Ovary (tissue), 3 donors: Measurements from ENCODE around the gene SCARB2.

ENCODE experiments used
- CTCF ChIP-seq, 3 donors: fragments of 450-650 bp in 2 of 3; fragments of 200-600 bp in 1 of 3; IDR thresholded peaks; one replicate each; pipeline versions ENCODE4 v1.5.1 to v1.8.0; 2016 to 2022; ENCODE audit warnings: antibody characterized with exemption in 3 of 3, mild to moderate bottlenecking in 1 of 3
- POLR2A ChIP-seq: fragments of 450-650 bp; IDR thresholded peaks from one replicate; pipeline ENCODE4 v1.6.1; 2017; ENCODE audit warnings: antibody characterized with exemption, mild to moderate bottlenecking, moderate library complexity
- donor health status: DM: no; HTN: no; CAD: no.

- no peak for TF ChIP-seq CTCF (IDR thresholded peaks at IDR 0.05)
- TF ChIP-seq POLR2A = no peak
These were observed 25.5 kb downstream of the SCARB2 start for GRCh38 chr4:76188149-76188548.
